VCaP (cell line): ENCODE measurements around the gene NRAS.

Source experiments
- H3K27ac ChIP-seq: fragments of 450-650 bp; 2 replicates; pipeline ENCODE4 v1.5.1; 2017
- CTCF ChIP-seq: fragments of 450-650 bp; conservative IDR thresholded peaks from 2 replicates; pipeline ENCODE4 v1.5.1; 2017; ENCODE audit warnings: mild to moderate bottlenecking, moderate library complexity

The NRAS gene

DNA sequence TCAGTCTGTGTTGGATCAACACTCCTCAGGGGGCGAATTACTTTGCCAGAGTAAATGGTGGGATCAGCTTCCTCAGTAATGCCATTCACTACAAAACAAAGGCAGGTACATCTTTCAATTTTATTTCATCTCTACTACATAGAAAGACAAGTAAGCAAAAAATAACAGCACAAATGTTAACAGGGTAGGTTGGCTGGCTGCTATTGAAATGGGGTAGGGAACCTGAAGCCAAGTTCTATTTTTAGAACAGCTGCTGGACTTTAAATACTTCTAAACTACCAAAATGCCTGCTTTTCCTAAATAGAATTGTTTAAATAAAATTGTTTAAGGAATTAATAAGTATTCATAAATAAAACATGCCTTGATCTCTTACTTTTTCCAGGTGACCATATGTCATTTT is 7.3 kb upstream of the NRAS start:
- H3K27ac ChIP-seq, result no peak overlapping the region

DNA sequence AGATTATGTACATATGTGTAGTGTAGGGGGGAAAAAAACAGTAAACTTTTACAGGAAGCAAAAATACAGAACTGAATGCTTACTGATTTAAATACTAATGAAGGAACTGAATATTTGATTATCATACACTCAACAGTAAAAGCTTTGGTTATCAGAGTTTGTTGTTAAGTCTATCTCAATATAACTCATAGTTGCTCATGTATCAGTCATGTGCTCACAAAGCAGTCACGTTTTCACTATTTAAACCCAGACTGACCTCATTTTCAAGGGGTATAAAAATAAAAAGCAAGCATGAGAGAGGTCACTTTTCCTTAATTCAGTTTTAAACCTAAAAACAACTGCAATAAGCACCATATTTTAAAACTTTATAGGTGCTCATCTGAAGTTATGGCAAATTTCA is 6.9 kb upstream of the NRAS start:
- TF ChIP-seq CTCF, result no peak
- no peak overlapping the region for H3K27ac ChIP-seq

More for the DNA sequence above, 7.3 kb upstream of the NRAS start:
- no peak for TF ChIP-seq CTCF

DNA sequence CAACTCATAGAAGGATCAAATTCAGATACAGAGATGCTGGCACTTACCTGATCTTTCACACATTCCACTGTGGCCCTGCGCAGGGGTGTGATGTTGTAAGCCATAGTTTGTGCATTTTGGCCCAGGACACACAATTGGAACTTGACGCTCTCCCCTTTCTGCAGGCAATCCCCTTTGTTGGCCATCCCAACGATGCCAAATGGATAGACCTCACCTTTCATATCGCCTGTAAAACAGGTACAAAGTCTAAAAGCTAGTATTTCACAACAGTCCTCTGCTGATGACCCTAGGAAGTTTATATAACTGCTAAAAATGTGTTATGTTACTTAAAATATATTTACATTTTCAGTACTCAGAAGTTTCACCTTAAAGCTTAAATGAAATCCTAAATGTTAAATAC is 3.9 kb upstream of the NRAS start:
- H3K27ac ChIP-seq, result no peak overlapping the region
- TF ChIP-seq CTCF, result no peak

DNA sequence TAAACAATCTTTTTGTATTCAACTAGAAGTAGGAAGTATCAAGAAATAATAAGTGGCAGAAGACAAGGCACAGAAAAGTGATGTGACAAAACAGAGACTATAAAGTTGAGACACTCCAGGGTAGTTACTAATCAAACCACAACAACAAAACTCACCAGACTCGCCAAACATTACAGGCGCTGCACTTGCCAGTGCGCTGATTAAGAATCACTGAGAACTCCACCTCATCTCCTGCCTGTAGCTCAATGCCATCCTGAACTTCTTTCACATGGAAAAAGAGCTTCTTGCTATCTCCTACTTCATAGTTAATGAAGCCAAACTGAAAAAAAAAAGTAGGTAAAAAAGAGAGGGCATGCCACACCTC is 2.8 kb upstream of the NRAS start:
- H3K27ac ChIP-seq, result no peak overlapping the region; the same call in 1 of the 2 replicates
- TF ChIP-seq CTCF, result no peak

DNA sequence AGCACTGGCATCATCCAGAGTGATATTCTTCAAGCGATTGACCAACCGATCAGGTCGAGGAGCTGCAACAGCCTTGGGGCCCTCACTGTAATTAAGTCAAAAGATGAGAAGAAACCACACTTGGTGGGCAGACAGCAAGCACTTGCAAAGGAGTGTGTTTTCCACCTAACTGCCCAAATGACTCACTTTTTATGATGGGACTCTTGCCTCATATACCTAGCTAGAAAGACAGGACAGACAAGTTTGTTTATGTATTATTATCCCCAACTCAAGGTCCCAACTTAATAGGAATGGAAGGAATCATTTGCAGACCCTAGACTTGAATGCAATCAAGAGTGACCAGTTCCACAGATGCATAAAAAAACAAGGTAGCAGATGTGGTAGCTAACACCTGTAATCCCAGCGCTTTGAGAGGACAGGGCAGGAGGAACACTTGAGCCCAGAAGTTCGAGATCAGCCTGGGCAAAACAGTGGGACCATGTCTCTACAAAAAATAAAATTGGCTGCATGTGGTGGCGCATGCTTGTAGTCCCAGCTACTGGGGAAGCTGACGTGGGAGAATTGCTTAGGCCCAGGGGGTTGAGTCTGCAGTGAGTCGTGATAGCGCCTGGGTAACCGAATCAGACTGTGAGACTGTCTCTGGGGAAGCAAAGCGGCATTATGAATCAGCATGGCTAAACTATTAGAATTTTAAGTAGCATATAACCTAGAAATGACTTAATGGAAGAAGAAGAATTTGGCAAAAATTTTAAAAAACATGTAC is 2.3 kb upstream of the NRAS start:
- H3K27ac ChIP-seq, result no peak overlapping the region; the same call in 1 of the 2 replicates
- TF ChIP-seq CTCF, result no peak

- TF ChIP-seq CTCF, result no peak
- peak overlapping the region; percentile 81 for H3K27ac ChIP-seq
Observed at GRCh38 chr1:114715952-114716303, 643 bp downstream of the NRAS start.

DNA sequence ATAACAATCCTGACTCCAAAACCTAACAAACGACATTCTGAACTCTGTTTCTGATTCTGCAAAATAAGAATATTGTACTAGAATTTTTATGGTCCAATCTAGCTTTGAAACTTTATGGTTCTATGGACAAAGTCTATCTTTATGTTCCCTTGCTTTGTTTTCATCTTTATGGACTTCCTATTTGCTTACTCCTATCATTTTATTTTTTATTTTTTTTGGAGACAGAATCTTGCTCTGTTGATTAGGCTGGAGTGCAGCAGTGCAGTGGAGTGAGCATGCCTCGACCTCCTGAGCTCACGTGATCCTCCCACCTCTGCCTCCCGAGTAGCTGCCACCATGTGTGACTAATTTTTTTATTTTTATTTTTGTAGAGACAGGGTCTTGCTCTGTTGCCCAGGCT is 3.6 kb downstream of the NRAS start:
- TF ChIP-seq CTCF, result no peak

More for the DNA sequence above, 3.6 kb downstream of the NRAS start:
- H3K27ac ChIP-seq, result no peak overlapping the region
